HG03064 (cell line): ENCODE measurements around the gene CELF6.
"Not testable (repeated sequence)": the region's sequence is repeated elsewhere in the genome, so short reads cannot be mapped to it uniquely, and the experiment has no call there.

ENCODE experiments used
- ATAC-seq: cut with Tn5 transposase; IDR thresholded peaks from one replicate; pipeline ENCODE4 v1.9.1; 2021; ENCODE audit warnings: low read depth; ENCODE audit not compliant: unreplicated experiment

CELF6 gene

DNA sequence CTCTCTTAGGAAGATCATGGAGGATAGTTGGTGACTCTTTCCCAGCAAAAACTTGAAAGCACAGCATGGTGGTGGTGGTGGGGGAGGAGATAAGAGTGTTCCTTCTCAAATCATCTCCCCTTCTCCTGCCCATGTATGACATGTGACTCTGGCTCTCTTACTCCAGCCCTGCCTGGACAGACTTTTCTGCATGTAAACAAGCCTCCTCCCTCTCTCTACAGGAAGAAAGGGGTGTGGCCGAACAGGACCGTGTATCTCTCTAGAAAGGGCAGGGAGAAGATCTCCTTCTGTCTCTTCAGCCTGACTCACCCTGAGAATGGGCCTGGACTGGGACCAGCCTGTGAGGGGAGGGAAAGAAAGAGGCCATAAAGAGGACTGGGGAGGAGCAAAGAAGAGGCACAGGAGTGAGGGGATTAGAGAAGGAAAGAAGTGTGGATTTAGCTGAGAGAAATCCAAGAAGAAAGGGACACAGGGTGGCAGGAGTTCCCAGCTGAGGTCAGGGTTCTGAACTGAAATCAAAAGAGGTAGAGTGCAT lies 1.5 kb downstream of the CELF6 start:
- ATAC-seq, result no peak

DNA sequence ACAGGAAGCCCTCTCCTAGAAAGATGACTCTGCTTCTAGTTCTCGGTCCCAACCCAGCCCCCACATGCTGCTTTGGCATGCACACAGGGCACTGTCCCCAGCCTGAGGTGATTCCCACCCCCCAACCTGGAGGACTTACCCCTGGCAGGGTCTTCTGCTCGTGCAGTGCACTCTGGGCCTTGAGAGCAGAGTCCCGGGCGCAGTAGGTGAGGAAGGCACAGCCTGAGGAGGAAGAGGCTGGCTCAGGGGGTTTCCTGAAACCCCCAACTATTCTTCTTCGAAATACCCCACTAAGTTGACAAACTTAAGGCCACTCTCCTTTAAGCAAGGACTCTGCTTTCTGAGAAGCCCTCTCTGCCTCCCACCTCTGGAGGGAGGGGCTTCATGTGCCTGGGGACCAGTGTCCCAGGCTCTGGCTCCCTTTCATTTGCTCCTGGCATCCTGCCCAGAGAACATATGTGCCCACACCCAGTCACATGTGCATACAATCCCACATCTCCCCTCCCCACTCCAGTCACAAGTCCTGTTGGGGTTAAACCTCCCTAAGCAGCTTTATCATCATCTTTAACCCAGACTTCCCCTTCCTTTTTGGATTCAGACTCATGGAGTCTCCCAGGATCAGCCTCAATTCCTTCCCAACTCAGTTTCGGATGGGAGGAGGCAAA lies 4.1 kb downstream of the CELF6 start:
- ATAC-seq, result no peak

DNA sequence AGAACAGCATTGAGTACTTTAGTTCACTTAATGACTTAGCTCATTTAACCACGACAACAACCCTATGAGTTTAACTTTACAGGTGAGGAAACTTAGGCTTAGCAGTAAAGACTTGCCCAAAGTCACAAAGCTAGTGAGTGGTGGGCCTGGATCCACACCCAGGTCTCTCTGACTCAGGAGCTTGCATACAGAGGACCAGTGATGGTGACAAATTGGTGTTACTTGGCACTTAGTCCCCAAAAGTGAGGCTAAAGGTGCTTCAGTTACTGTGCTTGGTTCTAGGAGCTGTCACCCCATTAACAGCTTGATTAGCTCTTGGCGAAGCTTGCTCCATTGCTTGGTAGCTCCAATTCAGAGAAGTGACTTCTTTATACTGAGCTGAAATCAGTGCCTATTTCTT lies 6.1 kb downstream of the CELF6 start:
- no peak for ATAC-seq

DNA sequence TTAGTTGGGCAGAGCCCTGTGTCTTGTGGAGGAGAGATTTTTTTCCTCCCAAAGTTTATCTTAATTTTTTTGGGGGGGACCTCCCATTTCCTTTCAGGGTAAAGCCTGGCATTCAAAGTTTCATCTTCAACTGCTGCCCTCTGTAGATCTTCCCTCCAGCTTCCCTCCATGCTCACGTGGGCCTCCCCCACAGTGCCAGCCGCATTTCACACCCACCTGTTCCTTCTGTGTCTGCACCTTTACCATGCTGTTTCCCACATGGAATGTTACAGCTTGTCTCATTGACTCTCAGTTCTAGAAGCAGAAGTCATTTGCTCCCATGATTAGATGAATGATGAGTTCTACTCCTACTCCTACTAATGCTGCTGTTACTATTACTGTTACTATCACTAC lies 6.5 kb downstream of the CELF6 start:
- ATAC-seq, result no peak

DNA sequence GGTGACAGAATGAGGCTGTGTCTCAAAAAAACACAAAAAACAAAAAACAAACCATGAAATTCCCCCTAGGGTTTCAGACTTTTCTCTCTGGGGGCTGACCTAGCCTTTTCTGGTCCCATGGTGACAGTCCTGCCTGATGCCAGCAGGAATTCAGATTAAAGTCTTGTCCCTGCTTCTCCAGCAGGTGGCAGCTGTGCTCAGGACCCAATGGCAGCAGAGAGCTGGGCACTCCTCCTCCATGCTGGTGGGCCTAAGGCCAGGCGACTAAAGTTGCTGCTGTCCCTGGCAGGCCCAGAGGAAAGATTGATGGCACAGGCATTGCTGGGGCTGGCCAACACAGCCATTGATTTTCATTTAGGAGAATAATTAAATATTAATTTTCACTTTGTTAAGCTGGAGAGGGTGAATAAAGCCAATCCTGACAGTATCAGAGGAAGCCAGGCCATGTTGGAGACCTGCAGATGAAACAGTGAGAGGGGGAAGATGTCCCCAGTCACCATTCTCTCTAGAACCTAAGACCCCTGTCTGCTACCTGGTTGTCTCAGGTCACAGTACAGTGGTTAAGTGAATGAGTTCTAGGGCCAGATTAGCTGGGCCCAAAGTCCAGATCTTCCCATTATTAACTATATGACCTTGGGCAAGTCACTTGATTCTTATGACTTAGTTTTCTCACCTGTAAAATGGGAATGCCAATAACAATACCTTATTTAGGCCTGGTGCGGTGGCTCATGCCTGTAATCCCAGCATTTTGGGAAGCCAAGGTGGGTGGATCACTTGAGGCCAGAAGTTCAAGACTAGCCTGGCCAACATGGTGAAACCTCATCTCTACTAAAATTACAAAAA lies 7.1 kb downstream of the CELF6 start:
- no peak for ATAC-seq

DNA sequence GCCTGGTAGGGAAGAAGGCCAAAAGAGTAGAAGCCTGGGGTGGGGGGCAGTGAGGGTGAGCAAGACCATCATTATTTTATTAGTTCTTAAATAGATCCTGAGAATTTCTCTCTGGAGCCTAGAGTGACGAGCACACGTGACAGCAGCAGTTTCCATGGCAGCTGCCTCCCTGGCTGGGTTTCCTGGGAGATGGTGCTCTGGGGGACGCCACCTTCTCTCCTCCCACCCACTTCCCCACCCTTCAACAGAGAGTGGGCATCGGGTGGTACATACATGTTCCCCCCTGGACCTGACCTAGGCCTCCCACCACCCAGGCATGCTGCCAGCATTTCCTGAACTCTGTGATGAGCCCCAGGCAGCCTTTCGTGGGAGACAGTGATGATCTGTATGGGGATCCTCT lies 12.9 kb downstream of the CELF6 start:
- no peak for ATAC-seq

DNA sequence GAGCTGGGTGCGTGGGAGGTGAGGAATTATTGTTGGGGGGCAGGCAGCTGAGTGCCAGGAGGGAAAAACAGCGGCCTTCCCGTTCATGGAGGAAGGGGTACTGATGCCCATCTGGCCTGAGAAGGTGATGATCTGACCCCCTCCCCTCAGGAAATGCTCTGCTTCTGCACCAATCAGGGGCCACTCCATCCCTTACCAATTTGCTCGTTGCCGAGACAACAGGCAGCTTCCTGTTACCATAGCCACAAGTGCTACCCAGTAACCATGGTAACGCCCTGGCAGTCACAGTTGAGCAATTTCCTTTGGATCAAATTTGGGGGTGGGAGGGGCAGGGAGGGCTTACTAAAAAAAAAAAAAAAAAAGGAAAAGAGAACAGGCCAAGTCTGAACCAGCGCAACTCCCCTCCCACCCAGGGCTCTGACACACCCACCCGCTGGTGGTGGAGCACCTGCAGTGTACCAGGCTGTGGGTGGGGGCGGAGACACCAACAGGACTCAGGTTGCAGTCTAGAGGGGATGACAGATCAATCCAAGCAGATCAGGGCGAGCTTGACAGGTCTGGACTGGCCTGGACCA lies 13.7 kb downstream of the CELF6 start:
- no peak for ATAC-seq

DNA sequence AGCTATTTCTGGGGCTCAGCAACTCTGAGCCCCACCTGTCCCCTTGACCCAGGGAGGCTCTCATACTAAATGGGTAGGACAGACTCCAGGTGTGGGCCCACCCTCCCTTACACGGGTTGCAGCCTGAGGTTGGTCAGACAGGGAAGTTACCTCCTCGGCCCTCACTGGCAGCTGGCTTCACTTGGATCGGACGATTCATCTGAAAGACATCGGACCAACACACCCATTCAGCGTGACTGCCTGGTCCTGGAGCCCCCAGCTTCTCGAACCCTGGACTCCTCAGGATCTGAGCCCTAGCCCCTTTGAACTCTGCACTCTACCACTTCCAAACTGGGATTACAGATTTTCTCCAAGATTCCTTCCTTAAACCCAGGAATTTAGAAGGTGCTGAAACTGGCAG lies 15.4 kb downstream of the CELF6 start:
- ATAC-seq, result no peak

DNA sequence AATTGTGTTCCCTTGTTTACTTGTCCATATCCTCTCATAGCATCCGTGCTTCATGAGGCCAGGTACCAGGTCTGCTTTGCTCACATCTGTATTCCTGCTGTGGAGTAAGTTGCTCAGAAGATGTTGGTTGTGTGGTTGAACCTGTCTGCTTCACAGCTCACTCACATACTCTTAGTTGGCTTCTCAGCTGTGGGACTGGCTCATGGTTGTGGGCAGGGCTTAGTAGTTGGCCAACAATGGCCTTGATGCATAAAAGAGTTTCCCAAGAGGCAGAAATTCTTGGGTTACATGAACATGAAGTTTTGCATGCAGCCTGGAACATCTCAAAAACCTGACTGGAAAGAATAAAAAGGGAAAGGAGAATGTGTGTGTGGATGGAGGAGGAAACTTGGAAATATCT lies 17.0 kb downstream of the CELF6 start:
- no peak for ATAC-seq

DNA sequence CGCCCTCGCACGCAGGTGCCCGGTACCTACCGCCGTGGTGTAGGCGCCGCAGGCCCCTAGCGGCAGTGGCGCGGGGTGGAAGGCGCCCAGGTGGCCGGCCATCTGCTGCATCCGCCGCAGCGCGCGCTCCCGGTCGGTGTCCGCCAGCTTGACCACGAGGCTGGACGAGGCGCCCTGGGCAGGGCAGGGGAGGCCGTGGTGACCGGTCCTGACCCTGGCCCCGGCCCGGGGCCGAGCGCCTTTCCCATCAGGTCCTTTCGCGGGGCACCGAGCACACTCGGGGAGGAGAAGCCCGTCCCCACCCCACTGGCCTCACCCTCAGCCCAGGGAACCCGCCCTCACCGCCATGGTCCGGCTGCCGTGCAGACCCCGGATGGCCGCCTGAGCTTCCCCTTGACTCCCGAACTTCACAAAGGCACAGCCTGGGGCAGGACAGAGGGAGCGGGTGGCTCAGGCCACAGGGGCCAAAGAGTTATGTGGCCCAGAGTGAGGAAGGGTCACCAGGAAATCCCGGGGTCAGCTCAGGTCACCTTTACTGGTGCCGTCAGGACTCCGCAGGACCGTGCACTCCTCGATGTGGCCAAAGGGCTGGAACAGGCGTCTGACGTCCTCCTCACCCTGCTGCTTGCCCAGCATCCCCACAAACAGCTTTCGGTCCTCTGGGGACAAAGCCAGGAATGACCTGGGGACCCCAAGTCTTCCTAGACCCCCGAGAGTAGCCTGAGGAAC lies 30.2 kb downstream of the CELF6 start:
- ATAC-seq, result no peak

DNA sequence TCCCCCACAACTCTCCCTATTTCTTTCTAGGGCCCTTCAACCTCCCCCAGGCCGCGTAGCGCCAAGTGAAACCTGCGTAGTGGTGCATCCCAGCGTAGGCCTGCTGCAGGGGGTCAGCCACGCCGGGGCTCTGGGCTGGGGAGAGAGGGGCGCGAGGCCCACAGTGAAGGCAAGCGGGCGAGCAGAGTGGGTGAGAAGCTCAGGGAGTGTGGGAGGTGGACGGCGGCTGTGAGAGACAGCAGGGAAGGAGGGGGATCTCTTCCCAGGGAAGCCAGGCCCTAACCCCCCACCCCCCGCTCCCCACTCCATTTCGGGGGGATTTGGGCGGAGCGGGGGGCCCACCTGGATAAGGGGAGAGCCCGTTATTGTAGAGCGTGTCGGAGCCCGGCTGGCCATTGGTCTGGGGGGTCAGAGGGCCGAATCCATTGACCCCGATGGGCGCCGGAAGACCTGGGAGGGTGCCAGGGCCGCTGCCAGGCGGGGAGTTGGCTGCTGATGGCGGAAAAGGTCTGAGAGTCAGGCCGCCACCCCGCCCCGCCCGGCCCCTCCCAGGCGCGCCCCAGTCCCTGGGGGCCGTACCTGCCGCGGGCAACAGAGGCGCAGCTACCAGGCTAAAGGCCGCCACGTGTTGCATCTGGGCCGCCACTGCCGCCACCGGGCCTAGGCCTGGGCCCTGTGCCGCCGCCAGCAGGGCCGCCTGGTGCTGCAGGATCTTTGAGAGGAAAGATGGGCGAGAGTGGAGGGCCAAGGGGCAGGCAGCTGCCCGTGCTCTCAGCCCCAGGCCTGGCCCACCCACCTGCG lies 31.0 kb downstream of the CELF6 start:
- ATAC-seq, result no peak

DNA sequence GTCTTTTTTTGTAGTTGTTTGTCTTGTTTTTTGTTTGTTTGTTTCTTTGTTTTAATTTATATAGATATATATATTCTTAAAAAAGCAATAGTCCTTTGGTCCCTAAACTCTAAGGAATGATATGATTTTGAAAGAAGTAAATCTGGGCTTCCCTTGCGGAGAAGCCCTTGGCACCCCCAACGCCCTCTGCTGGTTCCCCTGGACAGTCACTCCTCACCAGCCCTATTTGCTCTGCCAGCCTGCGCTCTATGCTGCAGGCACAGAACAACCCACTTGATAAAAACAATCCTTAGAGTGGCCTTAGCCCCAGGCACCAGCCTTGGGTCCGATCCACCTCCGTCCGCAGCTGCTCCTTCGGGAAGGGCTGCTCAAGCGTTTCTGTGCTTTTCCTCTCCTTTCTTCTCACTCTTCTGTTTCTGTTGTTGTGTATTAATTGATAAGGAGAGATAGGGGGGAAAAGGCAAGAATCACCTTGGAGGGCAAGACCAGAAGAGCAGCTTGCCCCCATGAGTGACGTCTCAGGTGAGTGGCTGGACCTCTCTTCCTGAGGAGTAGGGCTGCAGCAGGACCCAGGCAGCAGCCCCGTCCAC lies 33.9 kb downstream of the CELF6 start:
- ATAC-seq, result no peak

DNA sequence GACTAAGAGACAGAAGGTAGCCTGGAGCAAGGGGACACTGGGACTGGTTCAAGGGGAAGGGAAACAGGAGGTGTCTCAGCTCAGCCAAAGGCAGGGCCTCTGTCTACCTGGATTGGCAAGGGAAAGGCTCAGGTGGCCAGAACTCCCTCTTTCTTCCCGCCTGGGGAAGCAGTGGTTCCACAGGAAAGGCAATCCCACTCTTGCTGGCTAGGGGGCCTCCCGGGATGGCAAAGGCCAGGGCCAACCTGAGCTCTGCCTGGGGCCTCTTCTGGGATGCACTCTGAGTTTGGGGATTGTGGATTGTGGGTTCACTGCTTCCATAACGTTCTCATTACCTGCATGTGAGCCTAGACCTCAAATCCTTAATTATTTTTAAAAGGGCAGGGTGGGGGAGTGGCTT lies 34.6 kb downstream of the CELF6 start:
- ATAC-seq, result no peak

DNA sequence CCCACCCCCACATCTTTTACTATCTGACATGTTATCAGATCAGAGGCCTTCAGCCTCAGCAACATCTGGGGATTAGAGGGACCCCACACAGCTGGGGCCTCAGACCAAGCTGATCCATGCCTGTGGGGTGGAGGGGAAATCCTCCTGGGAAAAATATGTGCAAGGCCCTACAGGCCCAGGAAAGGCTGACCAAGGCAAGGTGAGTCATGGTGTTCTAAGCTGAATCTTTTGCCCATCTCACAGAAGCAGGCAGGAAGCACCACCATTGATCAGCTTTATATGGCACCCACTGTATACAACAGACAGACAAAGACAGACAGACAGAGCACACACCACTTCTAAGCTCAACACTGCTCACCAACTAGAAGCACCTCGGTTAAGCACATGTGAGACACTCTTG lies 35.2 kb downstream of the CELF6 start:
- no peak for ATAC-seq

DNA sequence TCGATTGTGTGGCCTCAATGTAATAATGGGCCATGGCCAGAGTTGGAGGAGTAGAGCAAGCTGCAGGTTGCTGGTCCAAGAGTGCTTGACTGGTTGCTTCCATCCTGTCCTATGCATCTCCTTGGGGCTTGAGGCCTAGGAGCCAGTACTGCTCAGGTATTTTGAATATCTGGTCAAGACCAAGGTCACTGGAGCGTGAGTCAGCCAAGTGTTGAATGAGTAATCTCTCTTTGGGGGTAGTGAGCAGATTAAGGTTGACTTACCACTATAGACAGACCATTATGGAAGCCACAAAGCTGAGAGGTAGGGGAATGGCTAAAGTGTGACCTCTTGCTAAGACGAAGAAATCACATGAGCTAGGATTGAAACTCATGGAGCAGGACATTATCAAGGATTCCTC lies 38.2 kb downstream of the CELF6 start:
- no peak for ATAC-seq

DNA sequence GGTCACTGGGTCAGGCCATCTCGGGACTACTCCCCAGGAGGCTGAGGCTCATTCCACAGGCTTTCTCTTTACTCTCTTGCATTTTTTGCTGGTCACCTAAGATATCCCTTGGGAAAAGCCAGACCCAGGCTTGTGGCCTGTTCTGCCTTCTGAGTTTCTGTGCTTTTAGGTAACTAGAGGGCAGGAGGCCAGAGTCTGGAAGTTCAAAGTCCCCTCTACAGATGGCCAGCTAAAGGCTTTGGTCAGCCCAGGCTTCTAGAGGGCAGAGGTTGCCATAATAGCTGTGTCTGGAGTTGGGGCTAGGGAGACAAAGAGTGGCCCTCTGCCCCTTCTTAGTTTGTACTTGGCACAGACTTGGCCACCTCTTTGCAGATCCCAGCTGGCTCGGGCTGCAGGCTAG lies 39.2 kb downstream of the CELF6 start:
- ATAC-seq, result no peak

DNA sequence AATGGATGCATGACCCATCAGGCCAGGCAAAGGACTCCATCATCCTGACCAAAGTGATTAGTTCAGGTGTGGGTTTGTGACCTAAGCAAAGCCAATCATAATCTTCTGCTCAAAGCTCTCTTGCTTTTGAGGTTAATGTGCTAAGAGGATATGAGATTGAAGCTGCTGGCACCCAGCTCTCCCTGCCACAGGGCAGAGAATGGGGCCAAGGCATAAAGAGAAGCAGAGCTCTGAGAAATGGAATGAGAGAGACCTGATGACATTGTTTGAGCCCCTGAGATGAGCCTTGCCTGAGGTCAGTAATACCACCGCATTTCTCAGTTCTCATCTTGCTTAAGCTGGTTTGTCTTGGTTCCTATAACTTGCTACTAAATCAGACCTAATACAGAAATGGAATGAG lies 41.2 kb downstream of the CELF6 start:
- ATAC-seq, result no peak

DNA sequence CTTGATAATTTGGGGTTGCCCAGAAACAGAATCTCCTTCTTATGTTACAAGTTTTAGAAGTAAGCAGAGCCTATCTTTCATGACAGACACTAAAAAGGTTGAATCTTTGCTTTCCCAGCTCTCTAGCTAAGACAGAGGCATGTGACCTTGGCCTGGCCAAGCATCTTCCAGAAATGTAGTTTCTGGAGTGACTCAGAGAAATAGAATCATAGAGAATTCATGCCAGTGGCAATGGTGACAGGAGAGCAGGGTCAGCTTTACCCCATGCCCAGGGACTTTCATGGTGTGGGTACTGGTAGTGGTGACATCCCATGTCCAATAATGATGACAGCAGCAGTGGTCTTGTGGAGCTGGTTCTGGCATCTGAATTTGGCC lies 43.6 kb downstream of the CELF6 start:
- no peak for ATAC-seq

DNA sequence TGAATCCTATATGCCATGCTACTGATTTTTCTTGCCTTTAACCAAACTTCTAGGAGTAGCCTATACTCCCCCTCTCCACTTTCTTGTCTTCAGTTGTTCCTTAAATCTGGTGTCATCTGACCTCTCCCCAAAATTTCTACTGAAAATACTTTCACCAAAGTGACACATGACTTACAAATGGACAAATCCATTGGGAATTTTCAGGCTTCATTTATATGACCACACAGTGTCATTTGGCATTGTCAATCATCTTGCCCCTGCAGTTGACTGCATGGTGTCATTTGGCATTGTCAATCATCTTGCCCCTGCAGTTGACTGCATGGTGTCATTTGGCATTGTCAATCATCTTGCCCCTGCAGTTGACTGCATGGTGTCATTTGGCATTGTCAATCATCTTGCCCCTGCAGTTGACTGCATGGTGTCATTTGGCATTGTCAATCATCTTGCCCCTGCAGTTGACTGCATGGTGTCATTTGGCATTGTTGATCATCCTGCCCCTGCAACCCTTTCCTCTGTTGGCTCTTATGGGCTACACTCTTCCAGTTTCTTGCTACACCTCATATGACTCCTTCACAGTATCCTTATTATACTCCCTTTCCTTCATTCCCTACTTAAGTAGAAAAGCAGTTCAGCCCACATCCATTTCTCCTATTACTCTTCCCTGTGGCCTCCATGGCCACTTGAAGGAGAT lies 44.2 kb downstream of the CELF6 start:
- not testable (repeated sequence) for ATAC-seq
